C4-2B (cell line): ENCODE results near the gene MORC3.
A peak's percentile ranks its signal among the peaks of the same experiment; 100 is the strongest.
"Not testable (repeated sequence)": the region's sequence is repeated elsewhere in the genome, so short reads cannot be mapped to it uniquely, and the experiment has no call there.

Source experiments
- H3K27ac ChIP-seq: fragments of 450-650 bp; 2 replicates; pipeline ENCODE4 v1.5.1; 2017
- ZFX ChIP-seq: fragments of 450-650 bp; IDR thresholded peaks from 2 replicates; pipeline ENCODE4 v1.6.1; 2017
- TF ChIP-seq, protein P1 (sequence below): fragments of 450-650 bp; conservative IDR thresholded peaks from 2 replicates; pipeline ENCODE4 v1.5.1; 2017; ENCODE audit warnings: mild to moderate bottlenecking

MORC3 gene, protein sequence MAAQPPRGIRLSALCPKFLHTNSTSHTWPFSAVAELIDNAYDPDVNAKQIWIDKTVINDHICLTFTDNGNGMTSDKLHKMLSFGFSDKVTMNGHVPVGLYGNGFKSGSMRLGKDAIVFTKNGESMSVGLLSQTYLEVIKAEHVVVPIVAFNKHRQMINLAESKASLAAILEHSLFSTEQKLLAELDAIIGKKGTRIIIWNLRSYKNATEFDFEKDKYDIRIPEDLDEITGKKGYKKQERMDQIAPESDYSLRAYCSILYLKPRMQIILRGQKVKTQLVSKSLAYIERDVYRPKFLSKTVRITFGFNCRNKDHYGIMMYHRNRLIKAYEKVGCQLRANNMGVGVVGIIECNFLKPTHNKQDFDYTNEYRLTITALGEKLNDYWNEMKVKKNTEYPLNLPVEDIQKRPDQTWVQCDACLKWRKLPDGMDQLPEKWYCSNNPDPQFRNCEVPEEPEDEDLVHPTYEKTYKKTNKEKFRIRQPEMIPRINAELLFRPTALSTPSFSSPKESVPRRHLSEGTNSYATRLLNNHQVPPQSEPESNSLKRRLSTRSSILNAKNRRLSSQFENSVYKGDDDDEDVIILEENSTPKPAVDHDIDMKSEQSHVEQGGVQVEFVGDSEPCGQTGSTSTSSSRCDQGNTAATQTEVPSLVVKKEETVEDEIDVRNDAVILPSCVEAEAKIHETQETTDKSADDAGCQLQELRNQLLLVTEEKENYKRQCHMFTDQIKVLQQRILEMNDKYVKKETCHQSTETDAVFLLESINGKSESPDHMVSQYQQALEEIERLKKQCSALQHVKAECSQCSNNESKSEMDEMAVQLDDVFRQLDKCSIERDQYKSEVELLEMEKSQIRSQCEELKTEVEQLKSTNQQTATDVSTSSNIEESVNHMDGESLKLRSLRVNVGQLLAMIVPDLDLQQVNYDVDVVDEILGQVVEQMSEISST

DNA sequence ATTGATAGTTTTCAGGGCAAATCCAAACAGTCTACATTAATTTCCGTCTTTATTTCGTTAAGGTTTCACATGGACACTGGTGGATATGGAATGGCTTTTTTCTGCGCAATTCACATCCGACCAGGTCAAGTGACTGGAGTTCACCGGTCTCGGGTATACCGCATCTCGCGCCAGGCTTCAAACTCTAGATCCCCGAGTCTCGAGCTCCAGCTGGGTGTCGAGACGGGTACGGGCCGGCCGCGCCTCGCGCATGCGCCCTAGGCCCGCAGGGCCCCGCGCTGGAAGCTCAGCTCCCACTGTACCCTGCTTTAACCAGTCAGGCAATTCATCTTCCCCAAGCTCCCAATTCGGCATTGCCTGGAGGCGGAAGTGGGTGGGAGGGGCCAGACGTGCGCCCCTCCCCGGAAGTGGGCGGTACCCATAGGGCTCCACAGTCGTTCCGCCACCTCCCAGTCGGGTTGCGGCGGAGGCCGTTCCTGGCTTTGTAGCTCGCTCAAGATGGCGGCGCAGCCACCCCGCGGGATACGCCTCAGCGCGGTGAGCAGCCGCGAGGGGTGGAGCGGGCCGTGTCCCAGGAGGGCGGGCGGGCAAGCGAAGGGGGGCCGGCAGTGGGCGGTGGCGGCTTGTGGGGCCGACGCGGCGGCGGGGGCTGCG lies at the start of gene MORC3:
MORC3 (plus strand) TSS at position 431 of the 654 bp plus-strand sequence; CDS start at position 499, 68 bp downstream.
- TF ChIP-seq, protein P1, sequence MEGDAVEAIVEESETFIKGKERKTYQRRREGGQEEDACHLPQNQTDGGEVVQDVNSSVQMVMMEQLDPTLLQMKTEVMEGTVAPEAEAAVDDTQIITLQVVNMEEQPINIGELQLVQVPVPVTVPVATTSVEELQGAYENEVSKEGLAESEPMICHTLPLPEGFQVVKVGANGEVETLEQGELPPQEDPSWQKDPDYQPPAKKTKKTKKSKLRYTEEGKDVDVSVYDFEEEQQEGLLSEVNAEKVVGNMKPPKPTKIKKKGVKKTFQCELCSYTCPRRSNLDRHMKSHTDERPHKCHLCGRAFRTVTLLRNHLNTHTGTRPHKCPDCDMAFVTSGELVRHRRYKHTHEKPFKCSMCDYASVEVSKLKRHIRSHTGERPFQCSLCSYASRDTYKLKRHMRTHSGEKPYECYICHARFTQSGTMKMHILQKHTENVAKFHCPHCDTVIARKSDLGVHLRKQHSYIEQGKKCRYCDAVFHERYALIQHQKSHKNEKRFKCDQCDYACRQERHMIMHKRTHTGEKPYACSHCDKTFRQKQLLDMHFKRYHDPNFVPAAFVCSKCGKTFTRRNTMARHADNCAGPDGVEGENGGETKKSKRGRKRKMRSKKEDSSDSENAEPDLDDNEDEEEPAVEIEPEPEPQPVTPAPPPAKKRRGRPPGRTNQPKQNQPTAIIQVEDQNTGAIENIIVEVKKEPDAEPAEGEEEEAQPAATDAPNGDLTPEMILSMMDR = no peak
- no peak for TF ChIP-seq ZFX
- peak within 1 kb of the TSS; percentile 90 for H3K27ac ChIP-seq

DNA sequence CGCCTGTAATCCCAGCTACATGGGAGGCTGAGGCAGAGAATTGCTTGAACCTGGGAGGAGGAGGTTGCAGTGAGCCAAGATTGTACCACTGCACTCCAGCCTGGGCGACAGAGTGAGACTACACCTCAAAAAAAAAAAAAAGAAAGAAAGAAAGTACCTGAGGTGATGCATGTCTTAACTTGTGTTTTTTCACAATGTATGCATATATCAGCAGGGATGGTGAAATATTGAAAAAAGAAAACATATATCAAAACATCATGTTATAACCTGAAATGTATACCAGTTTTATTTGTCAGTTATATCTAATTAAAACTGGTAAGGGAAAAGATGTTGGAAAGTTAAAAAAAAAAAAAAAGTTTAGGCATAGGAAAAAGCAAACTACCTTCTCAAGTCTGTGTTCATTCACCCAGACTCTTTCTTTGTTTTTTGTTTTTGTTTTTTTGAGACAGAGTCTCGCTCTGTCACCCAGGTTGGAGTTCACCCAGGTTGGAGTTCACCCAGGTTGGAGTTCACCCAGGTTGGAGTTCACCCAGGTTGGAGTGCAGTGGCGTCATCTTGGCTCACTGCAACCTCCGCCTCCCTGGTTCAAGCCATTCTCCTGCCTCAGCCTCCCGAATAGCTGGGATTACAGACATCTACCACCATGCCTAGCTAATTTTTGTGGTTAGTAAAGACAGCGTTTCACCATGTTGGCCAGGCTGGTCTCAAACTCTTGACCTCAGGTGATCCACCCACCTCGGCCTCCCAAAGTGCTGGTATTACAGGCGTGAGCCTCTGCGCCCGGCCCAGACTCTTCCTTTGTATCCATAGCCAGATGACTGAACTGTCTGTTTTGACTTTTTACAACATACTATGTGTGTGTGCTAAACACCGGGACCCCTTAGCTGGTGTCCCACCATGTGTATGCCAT lies 49.0 kb upstream of the MORC3 start:
- H3K27ac ChIP-seq = not testable (repeated sequence)

DNA sequence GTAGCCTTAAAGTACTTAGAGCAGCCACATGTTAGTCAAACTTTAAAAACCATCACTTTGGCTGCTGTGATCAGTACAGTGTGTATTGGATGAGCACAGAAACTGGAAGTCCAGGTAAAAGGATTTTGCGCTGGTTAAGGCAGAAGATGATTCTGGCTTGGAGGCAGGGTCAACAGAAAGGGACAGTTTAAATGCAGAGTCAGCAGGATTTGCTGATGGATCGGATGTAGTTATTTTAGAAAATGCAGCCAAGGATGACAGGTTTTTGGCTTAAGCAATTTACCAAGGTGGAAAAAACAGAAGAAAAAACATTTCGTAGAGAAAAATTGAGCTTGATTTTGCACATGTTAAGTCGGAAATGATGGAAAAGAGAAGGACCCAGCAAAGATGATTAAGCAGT lies 45.9 kb upstream of the MORC3 start:
- no peak overlapping the region for H3K27ac ChIP-seq
- no peak for TF ChIP-seq ZFX
- TF ChIP-seq, protein P1 = no peak

DNA sequence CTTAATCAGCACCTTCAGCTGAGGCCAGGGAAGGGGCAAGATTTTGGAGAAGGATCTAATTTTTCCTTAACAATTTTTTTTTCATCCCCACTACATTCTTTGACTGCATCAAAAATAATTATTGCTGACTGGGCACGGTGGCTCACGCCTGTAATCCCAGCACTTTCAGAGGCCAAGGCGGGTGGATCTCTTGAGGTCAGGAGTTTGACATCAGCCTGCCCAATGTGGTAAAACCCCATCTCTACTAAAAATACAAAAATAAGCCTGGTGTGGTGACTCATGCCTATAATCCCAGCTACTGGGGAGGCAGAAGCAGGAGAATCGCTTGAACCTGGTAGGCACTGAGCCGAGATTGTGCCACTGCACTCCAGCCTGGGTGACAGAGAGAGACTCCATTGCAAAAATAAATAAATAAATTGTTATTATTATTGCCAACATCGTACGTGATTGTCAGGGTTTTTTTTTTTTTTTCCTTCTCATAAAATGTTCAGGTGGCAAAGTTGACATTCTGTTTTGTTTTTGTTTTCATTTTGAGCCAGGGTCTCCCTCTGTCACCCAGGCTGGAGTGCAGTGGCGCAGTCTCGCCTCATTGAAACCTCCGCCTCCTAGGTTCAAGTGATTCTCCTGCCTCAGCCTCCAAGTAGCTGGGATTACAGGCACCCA lies 37.3 kb upstream of the MORC3 start:
- no peak for TF ChIP-seq ZFX
- TF ChIP-seq, protein P1 = no peak
- no peak overlapping the region for H3K27ac ChIP-seq

DNA sequence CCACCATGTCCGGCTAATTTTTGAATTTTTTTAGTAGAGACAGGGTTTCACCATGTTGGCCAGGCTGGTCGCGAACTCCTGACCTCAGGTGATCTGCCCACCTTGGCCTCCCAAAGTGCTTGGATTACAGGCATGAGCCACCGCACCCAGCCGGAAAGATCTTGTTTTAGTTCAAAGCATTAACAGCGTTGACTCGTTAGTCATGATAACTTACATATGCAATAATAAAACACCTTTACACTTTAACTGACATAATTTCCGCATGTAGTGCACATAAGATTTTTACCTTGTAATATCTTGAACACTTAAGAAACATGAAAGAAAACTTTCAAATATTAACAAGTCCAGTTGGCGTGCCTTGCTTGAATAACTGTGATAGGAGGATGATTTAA lies 36.8 kb upstream of the MORC3 start:
- H3K27ac ChIP-seq = not testable (repeated sequence)

DNA sequence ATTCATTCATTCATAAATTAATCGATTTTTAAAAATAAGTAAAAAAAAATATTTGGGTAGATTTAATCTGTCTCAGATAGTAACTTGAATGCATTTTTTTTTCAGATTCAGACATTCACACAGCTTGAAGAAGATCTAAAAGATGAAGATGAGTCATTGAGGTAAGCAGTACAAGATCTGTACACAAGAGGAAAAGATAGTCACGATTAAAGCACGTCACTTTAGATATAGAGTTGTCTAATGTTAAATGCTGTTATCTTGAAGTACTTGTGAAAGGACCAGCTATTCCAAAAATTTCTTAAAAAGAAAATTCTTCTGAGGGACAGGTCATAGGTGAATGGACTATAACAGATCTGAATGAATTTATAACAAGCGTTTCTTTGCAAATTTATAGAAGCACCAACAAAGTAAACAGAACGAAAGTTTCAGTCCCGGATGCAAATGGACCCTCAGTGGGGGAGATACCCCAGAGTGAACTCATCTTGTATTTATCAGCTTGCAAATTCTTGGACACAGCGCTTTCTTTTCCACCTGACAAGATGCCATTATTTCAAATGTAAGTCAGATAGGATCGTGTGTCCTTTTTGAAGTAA lies 31.2 kb upstream of the MORC3 start:
- TF ChIP-seq ZFX = no peak
- TF ChIP-seq, protein P1 = no peak

DNA sequence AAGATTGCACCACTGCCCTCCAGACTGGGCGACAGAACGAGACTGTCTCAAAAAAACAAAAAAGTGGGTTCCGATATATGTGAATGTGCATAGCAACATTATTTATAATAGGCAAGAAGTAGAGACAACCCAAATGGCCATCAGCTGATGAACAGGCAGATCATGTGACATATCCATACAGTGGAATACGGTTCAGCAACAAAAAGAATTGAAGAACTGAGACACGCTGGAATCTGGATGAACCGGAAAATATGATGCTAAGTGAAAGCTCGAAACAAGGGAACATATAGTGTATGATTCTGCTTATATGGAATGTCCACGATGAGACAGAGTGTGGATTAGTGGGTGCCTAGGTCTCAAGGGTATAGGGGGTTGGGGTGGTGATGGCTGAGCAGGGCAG lies 28.5 kb upstream of the MORC3 start:
- TF ChIP-seq, protein P1 = no peak
- no peak for TF ChIP-seq ZFX
- H3K27ac ChIP-seq = no peak overlapping the region

More for the DNA sequence above, 31.2 kb upstream of the MORC3 start:
- no peak overlapping the region for H3K27ac ChIP-seq
